Loucy (cell line): ENCODE measurements around the gene MAGEC3.

Experiments used
- EZH2phosphoT487 ChIP-seq: fragments of 200-600 bp; IDR thresholded peaks from 2 replicates; pipeline ENCODE4 v1.6.1; 2018; ENCODE audit warnings: antibody characterized with exemption, mild to moderate bottlenecking, moderate library complexity, borderline replicate concordance
- TF ChIP-seq, protein P1 (sequence below): fragments of 200-600 bp; sonication (generic); conservative IDR thresholded peaks from 2 replicates; pipeline ENCODE4 v1.5.1; 2014; ENCODE audit warnings: mild to moderate bottlenecking, antibody characterized with exemption, low read length

- TF ChIP-seq, protein P1, sequence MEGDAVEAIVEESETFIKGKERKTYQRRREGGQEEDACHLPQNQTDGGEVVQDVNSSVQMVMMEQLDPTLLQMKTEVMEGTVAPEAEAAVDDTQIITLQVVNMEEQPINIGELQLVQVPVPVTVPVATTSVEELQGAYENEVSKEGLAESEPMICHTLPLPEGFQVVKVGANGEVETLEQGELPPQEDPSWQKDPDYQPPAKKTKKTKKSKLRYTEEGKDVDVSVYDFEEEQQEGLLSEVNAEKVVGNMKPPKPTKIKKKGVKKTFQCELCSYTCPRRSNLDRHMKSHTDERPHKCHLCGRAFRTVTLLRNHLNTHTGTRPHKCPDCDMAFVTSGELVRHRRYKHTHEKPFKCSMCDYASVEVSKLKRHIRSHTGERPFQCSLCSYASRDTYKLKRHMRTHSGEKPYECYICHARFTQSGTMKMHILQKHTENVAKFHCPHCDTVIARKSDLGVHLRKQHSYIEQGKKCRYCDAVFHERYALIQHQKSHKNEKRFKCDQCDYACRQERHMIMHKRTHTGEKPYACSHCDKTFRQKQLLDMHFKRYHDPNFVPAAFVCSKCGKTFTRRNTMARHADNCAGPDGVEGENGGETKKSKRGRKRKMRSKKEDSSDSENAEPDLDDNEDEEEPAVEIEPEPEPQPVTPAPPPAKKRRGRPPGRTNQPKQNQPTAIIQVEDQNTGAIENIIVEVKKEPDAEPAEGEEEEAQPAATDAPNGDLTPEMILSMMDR = no peak
- no peak for TF ChIP-seq EZH2phosphoT487
Measured at GRCh38 chrX:141935645-141936044, 97.5 kb downstream of the MAGEC3 start.
